Activated CD8-positive, alpha-beta T cell treated with anti-CD3 and anti-CD28 coated beads for 36 hours (primary cell): ENCODE measurements around the gene TMEM42. TPM values are rescaled to one million over a fixed set of nuclear protein-coding genes. Genes with fewer than 3 reads are reported as not detected.
"Not testable (repeated sequence)": the region's sequence is repeated elsewhere in the genome, so short reads cannot be mapped to it uniquely, and the experiment has no call there.

Experiments
- ATAC-seq: fragments of 200-7000 bp; cut with Tn5 transposase; one replicate; pipeline ENCODE4 v1.10.0; 2021; ENCODE audit warnings: mild to moderate bottlenecking, moderate library complexity
- CTCF ChIA-PET: fragments of 350-600 bp; sonication (Branson Sonifier 250); formaldehyde crosslinking; loops from one replicate; lab custom pipeline; 2021; ENCODE audit warnings: antibody characterized with exemption; lab: Charles Lee
- POLR2A ChIA-PET: fragments of 350-600 bp; sonication (Branson Sonifier 250); formaldehyde crosslinking; loops from one replicate; lab custom pipeline; 2021; ENCODE audit warnings: antibody characterized with exemption; lab: Charles Lee
- DNase-seq: peaks from one replicate; pipeline ENCODE4 v3.0.0-alpha.2; 2020
- H3K27ac Mint-ChIP-seq: one replicate; pipeline ENCODE4 v1.8.0; 2021; ENCODE audit warnings: mild to moderate bottlenecking, mixed read lengths
- H3K27me3 Mint-ChIP-seq: one replicate; pipeline ENCODE4 v1.8.0; 2021; ENCODE audit warnings: mixed read lengths
- H3K36me3 Mint-ChIP-seq: one replicate; pipeline ENCODE4 v1.8.0; 2021; ENCODE audit warnings: low read depth, mixed read lengths
- H3K4me1 Mint-ChIP-seq: one replicate; pipeline ENCODE4 v1.8.0; 2021; ENCODE audit warnings: low read depth, mixed read lengths
- H3K4me3 Mint-ChIP-seq: one replicate; pipeline ENCODE4 v1.8.0; 2021; ENCODE audit warnings: mild to moderate bottlenecking, moderate library complexity, mixed read lengths
- H3K9me3 Mint-ChIP-seq: one replicate; pipeline ENCODE4 v1.8.0; 2021; ENCODE audit warnings: mixed read lengths
- CTCF ChIP-seq: fragments of 200-600 bp; IDR thresholded peaks from one replicate; pipeline ENCODE4 v1.8.0; 2022; ENCODE audit warnings: antibody characterized with exemption, mild to moderate bottlenecking
- intact Hi-C: fragments of 100-400 bp; cut with micrococcal nuclease; formaldehyde crosslinking; loops from one replicate; pipeline ENCODE4 v1.10.0; 2022
- total RNA-seq, 2 experiments: library from RNA; stranded (reverse); gene quantifications; one replicate each; pipeline ENCODE4 v1.2.3, GENCODE V29; 2021

TMEM42 gene
- total RNA-seq, 2 experiments from 2014 or later: 11.3 to 11.8 TPM

GRCh38 chr3:44842376-44842775, 19.3 kb upstream of the TMEM42 start:
- Mint-ChIP-seq H3K27ac (no peak overlapping the region), H3K4me1 (no peaks in the 10 kb centered on the region), H3K27me3 (no peaks in the 10 kb centered on the region), H3K36me3 (peaks cover 62% of the 10 kb centered on the region), H3K4me3 (no peak overlapping the region), H3K9me3 (peaks cover 2% of the 10 kb centered on the region)
- POLR2A ChIA-PET: no interaction called here
- CTCF ChIA-PET: interaction anchor here (1.0 kb wide), 1 partner anchor 72 kb away, joined by 3 read pairs; no protein-coding TSS in a partner anchor
- ATAC-seq (no peak), DNase-seq (no peak)
- TF ChIP-seq CTCF: no peak
- intact Hi-C loops: no loop called here

- CTCF ChIA-PET: interaction anchor here (0.6 to 1.6 kb wide), 3 partner anchors 14 to 313 kb away, joined by 3 to 4 read pairs (median 4); no protein-coding TSS in a partner anchor
- intact Hi-C loops: no loop called here
- no peak for ATAC-seq
- H3K4me1 Mint-ChIP-seq: no peaks in the 10 kb centered on the region
- no peak for DNase-seq
- no peak overlapping the region for H3K27ac Mint-ChIP-seq
- H3K36me3 Mint-ChIP-seq: peaks cover 37% of the 10 kb centered on the region
- no peak overlapping the region for H3K4me3 Mint-ChIP-seq
- POLR2A ChIA-PET: no interaction called here
- no peaks in the 10 kb centered on the region for H3K27me3 Mint-ChIP-seq
- H3K9me3 Mint-ChIP-seq: no peaks in the 10 kb centered on the region
- TF ChIP-seq CTCF: no peak
Observed at GRCh38 chr3:44845528-44846520, 15.9 kb upstream of the TMEM42 start.

GRCh38 chr3:44848634-44849033, 13.1 kb upstream of the TMEM42 start:
- H3K27ac Mint-ChIP-seq: no peak overlapping the region

GRCh38 chr3:44856663-44857062, 5.0 kb upstream of the TMEM42 start:
- POLR2A ChIA-PET, ATAC-seq, H3K36me3 Mint-ChIP-seq, H3K27ac Mint-ChIP-seq, CTCF ChIA-PET, H3K4me3 Mint-ChIP-seq, H3K27me3 Mint-ChIP-seq, DNase-seq, intact Hi-C loops, H3K4me1 Mint-ChIP-seq, H3K9me3 Mint-ChIP-seq: not testable (repeated sequence)

More at GRCh38 chr3:44848634-44849033, 13.1 kb upstream of the TMEM42 start:
- ChIA-PET CTCF (no interaction called here), POLR2A (no interaction called here)
- DNase-seq (no peak), ATAC-seq (no peak)
- Mint-ChIP-seq H3K4me1 (no peaks in the 10 kb centered on the region), H3K36me3 (peaks cover 30% of the 10 kb centered on the region), H3K9me3 (no peaks in the 10 kb centered on the region), H3K27me3 (no peaks in the 10 kb centered on the region), H3K4me3 (no peak overlapping the region)
- no peak for TF ChIP-seq CTCF
- intact Hi-C loops: no loop called here

- ATAC-seq (no peak), DNase-seq (no peak)
- no peak overlapping the region for H3K27ac Mint-ChIP-seq
- peaks cover 24% of the 10 kb centered on the region for H3K4me1 Mint-ChIP-seq
- TF ChIP-seq CTCF: no peak
- H3K27me3 Mint-ChIP-seq: no peaks in the 10 kb centered on the region
- ChIA-PET CTCF (interaction anchor here (1.0 kb wide), 1 partner anchor 98 kb away, joined by 3 read pairs; the partner anchor contains the start of genes KIAA1143 and KIF15), POLR2A (interaction anchor here (0.9 kb wide), 1 partner anchor 522 kb away, joined by 4 read pairs; no protein-coding TSS in a partner anchor)
- no peaks in the 10 kb centered on the region for H3K9me3 Mint-ChIP-seq
- intact Hi-C loops: no loop called here
- H3K4me3 Mint-ChIP-seq: no peak overlapping the region
- peaks cover 5% of the 10 kb centered on the region for H3K36me3 Mint-ChIP-seq
Observed at GRCh38 chr3:44860117-44860516, 1.6 kb upstream of the TMEM42 start.
